GM12892 (cell line): ENCODE data around the gene VASH2.

ENCODE experiments used
- DNase-seq: peaks from one replicate; pipeline ENCODE4 v3.0.0; 2011; ENCODE audit not compliant: insufficient read length
- FAIRE-seq: peaks from 2 replicates; lab custom pipeline; 2011; peaks lifted over from hg19 to GRCh38; lab: Jason Lieb, UNC
- POLR2A ChIP-seq: IDR thresholded peaks from 2 replicates; pipeline ENCODE4 v1.6.1; 2011; ENCODE audit warnings: low read depth, low read length, control low read depth
- POLR2AphosphoS5 ChIP-seq: IDR thresholded peaks from 2 replicates; pipeline ENCODE4 v1.6.1; 2011; ENCODE audit warnings: low read depth, low read length, control low read depth
- TAF1 ChIP-seq: IDR thresholded peaks from 2 replicates; pipeline ENCODE4 v1.6.1; 2011; ENCODE audit warnings: low read depth, mild to moderate bottlenecking, control low read depth, low read length, borderline replicate concordance

VASH2 gene

DNA sequence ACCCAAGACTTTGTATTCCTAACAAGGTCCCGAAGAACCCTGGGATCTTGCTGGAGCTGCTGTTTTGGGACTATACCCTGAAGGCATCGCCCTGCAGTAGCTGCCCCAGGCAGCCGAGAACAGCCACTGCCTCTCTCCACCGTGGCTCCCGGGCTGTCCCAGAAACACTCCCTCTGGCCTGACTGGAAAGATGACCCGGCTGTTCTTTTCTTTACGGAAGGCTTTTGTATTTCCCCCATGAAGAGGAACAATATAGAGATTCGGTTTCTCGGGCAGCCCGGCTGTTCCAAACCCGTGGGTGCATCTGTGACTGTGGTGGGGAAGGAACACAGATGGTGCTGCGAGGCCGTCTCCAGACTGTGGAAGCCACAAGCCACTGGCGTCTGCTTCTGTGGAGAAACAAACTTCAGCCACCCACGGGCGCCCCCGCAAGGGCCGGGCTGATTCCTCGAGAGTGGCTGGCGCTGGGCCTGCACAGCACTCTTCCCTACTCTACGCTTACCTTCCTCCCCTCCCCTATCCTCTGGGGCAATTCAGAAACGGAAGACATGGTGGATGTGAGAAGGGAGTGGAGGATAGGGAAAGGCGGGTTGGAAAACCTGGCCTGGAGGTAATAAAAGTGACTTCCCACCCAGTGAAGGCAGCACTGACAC, 33.7 kb upstream of the VASH2 start:
- FAIRE-seq, result no peak
- no peak for DNase-seq

DNA sequence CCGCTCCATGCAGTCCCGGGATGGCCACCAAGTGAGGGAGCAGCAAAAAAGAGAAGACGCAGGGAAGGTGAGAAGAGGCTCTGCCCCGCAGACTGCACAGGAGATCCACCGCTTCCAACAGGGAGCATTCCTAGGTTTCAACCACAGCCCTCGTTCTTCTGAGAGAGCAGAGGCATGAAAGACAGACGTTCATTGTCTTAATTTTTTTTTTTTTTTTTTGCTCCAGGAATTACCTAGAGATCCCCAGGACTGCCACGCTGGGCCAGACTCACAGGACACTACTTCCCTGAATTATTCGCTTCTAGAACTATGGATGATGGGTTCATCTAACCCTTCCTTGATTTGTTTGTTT, 33.2 kb upstream of the VASH2 start:
- TF ChIP-seq POLR2A (no peak), POLR2AphosphoS5 (no peak), TAF1 (no peak)
- FAIRE-seq, result no peak
- no peak for DNase-seq

More for the DNA sequence above, 33.7 kb upstream of the VASH2 start:
- TF ChIP-seq TAF1, result no peak
- no peak for TF ChIP-seq POLR2AphosphoS5
- no peak for TF ChIP-seq POLR2A

GRCh38 chr1:212917858-212918257, 32.5 kb upstream of the VASH2 start:
- no peak for DNase-seq
- no peak for FAIRE-seq
- TF ChIP-seq POLR2AphosphoS5 (no peak), POLR2A (no peak), TAF1 (no peak)

GRCh38 chr1:212918824-212919223, 31.5 kb upstream of the VASH2 start:
- TF ChIP-seq POLR2AphosphoS5, result no peak
- TF ChIP-seq TAF1, result no peak
- no peak for TF ChIP-seq POLR2A
- DNase-seq (no peak), FAIRE-seq (no peak)

- no peak for FAIRE-seq
- TF ChIP-seq TAF1 (no peak), POLR2AphosphoS5 (no peak), POLR2A (no peak)
Measured at GRCh38 chr1:212920246-212920645, 30.1 kb upstream of the VASH2 start.

GRCh38 chr1:212920896-212921295, 29.4 kb upstream of the VASH2 start:
- DNase-seq (no peak), FAIRE-seq (peak; percentile 58)
- TF ChIP-seq TAF1 (no peak), POLR2A (no peak), POLR2AphosphoS5 (no peak)

More at GRCh38 chr1:212920246-212920645, 30.1 kb upstream of the VASH2 start:
- no peak for DNase-seq

GRCh38 chr1:212922016-212922415, 28.3 kb upstream of the VASH2 start:
- DNase-seq (no peak), FAIRE-seq (no peak)
- TF ChIP-seq TAF1 (no peak), POLR2A (no peak), POLR2AphosphoS5 (no peak)

DNA sequence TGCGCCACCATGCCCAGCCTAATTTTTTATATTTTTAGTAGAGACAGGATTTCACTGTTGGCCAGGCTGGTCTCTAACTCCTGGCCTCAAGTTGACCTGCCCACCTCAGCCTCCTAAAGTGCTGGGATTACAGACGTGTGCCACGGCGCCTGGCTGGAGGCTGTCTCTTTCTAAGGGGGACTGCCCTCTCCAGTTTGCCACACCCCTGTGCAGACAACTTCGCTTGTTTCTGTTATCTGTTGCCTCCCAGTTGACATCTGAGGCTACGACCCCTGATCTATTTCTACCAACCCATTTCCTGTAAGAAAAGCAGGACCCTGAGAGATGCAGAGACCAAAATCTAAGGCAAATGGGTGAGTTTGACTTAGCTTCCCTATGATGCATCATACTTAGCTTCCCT, 24.0 kb upstream of the VASH2 start:
- TF ChIP-seq TAF1 (no peak), POLR2A (no peak), POLR2AphosphoS5 (no peak)
- no peak for FAIRE-seq
- no peak for DNase-seq

- DNase-seq, result no peak
- TF ChIP-seq POLR2A, result no peak; the same call in 1 of the 2 replicates
- peak; percentile 86 for FAIRE-seq
Measured at GRCh38 chr1:212928323-212929291, 21.7 kb upstream of the VASH2 start.

GRCh38 chr1:212930986-212931678, 19.2 kb upstream of the VASH2 start:
- DNase-seq, result no peak
- peak; percentile 85 for FAIRE-seq
- TF ChIP-seq POLR2A, result no peak
- TF ChIP-seq TAF1, result no peak
- TF ChIP-seq POLR2AphosphoS5, result no peak

DNA sequence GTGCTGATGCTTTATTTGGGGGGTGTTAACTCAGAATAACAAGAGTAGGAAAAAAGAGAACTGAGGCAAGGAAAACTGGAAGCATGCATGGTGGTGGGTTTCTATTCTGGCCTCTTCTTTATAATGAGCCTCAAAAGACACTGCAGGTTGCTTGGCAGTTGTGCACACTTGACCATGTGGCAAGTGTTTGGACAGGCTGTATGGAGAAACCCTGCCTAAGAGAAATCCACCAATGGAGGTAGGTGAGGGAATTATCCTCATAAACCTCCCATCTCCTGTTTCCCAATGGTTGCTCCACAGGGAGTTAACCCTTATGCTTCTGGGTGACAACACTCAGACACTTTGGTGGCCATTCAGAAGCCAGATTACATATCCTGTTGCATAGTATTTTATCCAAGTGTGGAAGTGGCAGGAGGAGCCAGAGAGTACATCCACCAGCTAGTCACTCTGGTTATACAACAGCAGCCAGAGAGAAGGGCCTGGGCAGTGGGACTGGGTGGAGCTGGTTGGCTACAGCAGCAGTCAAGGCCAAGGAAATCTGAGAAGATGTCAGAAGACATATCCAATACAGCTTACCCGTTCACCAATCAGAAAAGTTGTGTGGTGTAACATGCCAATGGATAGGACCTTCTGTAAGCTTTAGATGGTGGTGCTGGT, 16.4 kb upstream of the VASH2 start:
- no peak for DNase-seq
- TF ChIP-seq POLR2A (no peak), TAF1 (no peak), POLR2AphosphoS5 (no peak)
- FAIRE-seq, result peak; percentile 14
